NCI-H1417 treated with DMSO at 0.1 percent for 48 hours (cell line): ENCODE results near the gene ELN.

Source experiments
- DNase-seq: peaks from one replicate; lab custom pipeline; 2025; lab: John Stamatoyannopoulos, UW

Gene ELN

DNA sequence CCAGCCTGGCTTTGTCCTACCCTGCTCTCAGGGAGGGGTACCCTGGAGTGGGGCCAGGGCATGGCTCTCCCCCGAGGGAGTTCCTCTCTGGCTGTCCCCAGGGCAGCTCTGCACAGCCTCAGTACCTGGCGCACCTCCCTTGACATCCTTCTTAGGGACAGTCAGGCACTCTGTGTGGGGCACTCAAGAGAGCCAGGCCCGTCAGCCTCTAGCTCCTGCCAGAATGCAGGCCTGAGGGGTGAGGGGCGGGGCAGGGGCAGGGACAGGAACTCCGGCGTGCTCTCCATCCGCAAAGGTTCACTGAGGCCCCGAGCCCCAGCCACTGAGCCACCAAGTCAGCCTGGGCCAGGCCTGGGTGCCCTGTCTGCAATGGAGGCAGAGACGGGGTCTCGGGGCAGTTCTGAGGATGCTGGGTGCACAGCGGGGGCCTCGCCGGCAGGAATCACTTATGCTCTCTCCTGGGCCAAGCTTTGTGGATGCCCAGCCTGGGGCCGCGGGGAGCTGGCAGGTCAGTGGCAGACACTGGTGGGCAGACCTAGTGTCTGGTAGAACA is 65.8 kb downstream of the ELN start:
- no peak for DNase-seq

DNA sequence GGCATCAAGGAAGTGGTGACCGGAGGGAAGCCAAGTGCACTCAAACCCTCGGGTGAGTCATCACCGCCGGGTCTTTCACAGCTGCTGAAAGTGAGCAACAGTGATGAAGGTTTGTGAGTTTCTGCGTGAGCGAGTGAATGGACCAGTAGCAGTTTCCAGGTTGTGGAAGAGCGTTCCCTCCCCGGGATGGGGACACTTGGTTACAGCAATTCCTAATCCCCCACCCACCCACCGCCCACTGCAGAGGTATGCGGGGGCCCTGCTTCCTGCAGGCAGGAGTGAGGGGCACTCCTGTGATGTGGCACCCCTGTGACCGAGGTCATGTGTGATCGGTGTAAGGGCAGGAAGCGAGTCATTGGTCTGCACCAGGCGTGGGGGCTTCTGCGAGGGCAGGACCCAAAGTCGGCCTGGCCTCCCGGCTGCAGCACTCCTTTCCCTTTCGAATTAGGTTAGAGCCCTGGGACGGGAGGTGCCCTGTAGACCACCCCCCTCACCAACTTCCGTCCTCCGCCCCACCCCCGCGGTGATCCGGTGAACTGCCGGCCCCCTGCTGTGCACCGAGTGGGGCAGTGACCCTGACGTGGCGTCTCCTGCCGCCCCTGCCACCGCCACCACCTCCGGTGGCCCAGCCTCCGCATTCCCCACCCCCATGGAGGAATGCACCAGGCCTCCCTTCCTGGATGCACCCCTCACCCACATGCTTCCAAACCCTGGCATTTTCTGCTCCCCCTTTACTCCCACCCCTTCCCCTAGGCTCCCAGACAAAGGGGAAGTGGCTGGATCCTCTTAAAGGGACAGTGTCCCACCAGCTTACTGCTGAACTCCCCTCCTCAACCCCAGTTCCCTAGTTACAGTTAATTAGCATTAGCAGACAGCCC is 66.5 kb downstream of the ELN start:
- DNase-seq = no peak

- DNase-seq = no peak
These were observed 67.2 kb downstream of the ELN start for GRCh38 chr7:74095135-74095534.

DNA sequence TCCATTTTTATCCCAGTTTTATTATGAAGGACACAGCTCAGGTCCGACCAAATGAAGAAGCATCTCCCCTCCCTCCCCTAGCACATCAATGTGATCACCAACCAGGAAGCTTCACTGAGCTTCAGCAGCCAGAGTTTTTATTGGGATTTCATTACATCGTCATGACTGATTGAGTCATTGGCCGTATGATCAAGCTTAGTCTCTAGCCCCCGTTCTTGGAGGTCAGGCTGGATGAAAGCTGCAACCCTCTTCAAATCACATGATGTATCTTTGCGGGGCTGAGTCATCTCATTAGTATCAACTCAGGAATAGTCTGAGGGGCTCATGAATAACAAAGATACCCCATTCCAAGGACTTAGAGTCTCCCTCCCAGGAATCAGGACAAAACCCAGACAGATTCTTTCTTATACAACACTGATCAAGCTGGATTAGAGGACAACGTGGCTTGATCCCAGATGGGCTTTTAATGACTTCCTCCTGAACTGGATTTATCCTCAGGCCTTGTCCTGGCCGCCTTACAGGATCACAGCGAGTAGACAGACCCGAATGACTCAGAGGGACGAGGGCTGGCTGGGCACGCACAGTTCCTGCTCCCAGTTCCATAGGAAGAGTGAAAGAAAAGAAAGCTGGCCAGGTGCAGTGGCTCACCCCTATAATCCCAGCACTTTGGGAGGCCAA is 70.1 kb downstream of the ELN start:
- no peak for DNase-seq

DNA sequence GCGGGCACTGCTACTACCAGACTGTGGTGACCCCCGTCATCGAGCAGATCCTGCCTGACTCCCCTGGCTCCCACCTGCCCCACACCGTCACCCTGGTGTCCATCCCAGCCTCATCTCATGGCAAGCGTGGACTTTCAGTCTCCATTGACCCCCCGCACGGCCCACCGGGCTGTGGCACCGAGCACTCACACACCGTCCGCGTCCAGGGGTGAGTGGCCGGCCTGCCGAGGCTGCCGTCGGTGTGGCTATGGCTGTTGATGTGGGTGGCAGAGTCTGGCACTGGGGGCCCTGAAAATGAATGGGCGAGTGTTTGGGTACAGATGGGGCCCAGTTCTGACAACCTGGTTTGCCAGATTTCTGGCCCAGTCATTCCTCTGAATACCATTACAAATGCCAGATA is 71.1 kb downstream of the ELN start:
- no peak for DNase-seq

DNA sequence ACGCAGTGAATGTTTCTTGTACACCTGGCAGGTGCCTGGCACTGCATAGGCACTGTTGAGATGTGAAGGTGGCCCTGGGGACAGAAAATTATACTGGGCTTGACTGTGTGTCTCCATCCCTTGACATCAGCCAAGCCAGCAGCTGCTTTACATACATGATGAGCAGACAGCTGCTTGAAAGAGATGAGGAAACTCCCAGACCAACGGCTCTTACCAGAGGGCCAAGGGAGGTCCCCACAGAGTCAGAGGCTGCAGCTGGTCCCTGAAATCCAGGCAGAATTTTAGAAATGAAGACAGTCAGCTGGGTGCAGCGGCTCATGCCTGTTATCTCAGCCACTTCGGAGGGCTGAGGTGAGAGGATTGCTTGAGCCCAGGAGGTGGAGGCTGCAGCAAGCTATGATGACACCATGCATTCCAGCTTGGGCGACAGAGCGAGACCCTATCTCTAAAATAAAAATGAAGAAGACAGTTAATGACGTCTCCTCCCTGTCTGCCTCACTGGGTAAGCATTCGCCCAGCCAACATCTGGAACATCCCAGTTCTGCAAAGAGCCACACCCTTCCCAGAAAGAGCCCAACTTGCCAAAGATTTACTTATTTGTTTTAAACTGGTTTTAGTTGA is 73.2 kb downstream of the ELN start:
- DNase-seq = no peak

DNA sequence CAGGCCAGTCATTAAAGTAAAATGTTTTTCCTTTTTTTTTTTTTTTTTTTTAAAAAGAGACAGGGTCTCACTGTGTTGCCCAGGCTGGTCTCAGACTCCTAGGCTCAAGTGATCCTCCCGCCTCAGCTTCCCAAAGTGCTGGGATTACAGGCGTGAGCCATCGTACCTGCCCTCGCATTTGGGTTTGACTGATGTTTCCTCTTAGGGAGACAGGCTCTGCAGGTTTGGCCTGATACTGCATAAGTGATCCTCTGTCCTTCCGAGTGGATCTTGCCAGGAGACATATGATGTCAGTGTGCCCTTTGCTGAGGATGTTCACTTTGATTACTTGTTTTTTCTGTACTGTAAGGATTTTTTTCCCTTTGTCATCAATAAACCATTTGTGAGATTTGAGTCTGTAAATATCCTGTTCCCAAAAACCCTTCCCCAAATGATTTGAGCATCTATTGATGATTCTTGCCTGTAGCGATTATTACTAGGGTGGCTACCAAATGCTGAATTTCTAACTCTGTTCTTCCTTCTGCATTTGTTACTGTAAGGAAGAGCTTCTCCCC is 75.3 kb downstream of the ELN start:
- DNase-seq = no peak

- no peak for DNase-seq
These were observed 76.7 kb downstream of the ELN start for GRCh38 chr7:74104702-74105101.

- DNase-seq = no peak
These were observed 78.0 kb downstream of the ELN start for GRCh38 chr7:74105992-74106391.

- DNase-seq = no peak
These were observed 78.9 kb downstream of the ELN start for GRCh38 chr7:74106846-74107245.

- DNase-seq = no peak
These were observed 87.4 kb downstream of the ELN start for GRCh38 chr7:74115326-74115725.

DNA sequence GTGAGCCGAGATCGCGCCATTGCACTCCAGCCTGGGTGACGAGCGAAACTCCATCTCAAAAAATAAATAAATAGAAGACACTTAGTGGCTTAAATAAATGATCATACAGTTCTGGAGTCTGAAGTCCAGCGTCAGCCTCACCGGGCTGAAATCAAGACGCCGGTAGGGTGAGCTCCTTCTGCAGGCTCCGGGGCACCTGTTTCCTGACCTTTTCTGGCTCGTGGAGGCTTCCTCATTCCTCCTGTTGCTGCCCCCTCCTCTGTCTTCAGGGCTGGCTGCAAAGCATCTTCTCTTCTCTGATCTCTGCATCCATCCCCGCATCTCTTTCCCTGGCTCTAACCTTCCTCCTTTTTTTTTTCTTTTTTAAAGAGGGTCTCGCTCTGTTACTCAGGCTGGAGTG is 88.4 kb downstream of the ELN start:
- DNase-seq = no peak
